CD4-positive, alpha-beta T cell treated with Interleukin-10 for 1 hour (primary cell): Measurements from ENCODE around the gene GOLGA6D.
"Not testable (repeated sequence)": the region's sequence is repeated elsewhere in the genome, so short reads cannot be mapped to it uniquely, and the experiment has no call there.

ENCODE experiments used
- DNase-seq: peaks from one replicate; pipeline ENCODE4 v3.0.0-alpha.2; 2020

The GOLGA6D gene

GRCh38 chr15:75335313-75335704, 52.7 kb downstream of the GOLGA6D start:
- DNase-seq, result no peak

GRCh38 chr15:75335705-75336355, 53.2 kb downstream of the GOLGA6D start, which contains the start of gene COMMD4:
Gene COMMD4, plus strand, starts transcription at chr15:75336063. Its CDS starts 27 bp downstream, at chr15:75336090.
- peak; percentile 75 for DNase-seq

DNA sequence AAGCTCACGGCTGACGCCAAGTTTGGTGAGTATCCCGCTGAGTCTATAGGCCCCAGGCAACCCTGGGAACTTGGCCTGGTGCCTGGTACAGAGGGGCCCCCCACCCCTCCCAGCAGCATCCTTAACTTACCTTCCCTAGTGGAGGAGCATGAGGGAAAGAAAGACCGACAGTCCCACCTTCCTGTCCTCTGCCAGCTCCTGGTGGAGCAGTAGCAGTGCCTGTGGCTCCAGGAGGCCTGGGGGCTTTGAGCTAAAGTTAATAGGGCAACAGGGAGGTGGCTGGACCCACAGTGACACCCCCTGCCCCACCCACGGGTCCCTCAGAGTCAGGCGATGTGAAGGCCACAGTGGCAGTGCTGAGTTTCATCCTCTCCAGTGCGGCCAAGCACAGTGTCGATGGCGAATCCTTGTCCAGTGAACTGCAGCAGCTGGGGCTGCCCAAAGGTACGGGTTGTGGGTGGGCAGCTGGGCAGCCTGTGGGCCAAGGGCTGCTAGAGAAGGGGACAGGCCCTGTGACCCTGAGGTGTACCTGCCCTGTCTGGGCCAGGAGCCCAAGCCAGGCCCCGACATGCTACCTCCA, 56.1 kb downstream of the GOLGA6D start:
- no peak for DNase-seq

- DNase-seq, result no peak
These were observed 57.1 kb downstream of the GOLGA6D start for GRCh38 chr15:75339531-75340240.

GRCh38 chr15:75342221-75342620, 59.6 kb downstream of the GOLGA6D start:
- DNase-seq, result no peak

- DNase-seq, result not testable (repeated sequence)
These were observed 61.3 kb downstream of the GOLGA6D start for GRCh38 chr15:75343953-75344352.
